GM12874 (cell line): ENCODE results near the gene ATP2B1.

ENCODE experiments used
- TF ChIP-seq, protein P1 (sequence below): IDR thresholded peaks from 2 replicates; pipeline ENCODE4 v1.5.1; 2011; ENCODE audit warnings: low read depth, mild to moderate bottlenecking, control low read depth, low read length, moderate library complexity; ENCODE audit not compliant: insufficient read depth

The ATP2B1 gene

DNA sequence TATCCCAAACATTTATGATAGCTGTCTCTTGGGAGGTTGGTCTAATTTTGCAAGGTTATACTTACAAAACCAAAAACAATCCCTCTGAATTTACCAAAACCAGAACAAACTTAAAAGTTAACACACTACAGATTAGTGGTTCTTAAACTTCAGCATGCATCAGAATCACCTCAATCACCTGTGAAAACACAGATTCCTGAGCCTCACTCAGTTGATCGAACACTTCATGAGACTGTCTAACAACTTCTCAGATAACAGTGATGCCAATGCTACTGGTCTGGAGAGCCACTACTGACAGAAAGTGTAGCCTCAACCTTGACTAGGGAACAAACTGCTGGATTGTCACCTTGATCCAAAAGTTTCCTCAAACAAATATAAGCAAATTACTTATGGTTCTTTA is 44.2 kb downstream of the ATP2B1 start:
- TF ChIP-seq, protein P1, sequence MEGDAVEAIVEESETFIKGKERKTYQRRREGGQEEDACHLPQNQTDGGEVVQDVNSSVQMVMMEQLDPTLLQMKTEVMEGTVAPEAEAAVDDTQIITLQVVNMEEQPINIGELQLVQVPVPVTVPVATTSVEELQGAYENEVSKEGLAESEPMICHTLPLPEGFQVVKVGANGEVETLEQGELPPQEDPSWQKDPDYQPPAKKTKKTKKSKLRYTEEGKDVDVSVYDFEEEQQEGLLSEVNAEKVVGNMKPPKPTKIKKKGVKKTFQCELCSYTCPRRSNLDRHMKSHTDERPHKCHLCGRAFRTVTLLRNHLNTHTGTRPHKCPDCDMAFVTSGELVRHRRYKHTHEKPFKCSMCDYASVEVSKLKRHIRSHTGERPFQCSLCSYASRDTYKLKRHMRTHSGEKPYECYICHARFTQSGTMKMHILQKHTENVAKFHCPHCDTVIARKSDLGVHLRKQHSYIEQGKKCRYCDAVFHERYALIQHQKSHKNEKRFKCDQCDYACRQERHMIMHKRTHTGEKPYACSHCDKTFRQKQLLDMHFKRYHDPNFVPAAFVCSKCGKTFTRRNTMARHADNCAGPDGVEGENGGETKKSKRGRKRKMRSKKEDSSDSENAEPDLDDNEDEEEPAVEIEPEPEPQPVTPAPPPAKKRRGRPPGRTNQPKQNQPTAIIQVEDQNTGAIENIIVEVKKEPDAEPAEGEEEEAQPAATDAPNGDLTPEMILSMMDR = no peak

DNA sequence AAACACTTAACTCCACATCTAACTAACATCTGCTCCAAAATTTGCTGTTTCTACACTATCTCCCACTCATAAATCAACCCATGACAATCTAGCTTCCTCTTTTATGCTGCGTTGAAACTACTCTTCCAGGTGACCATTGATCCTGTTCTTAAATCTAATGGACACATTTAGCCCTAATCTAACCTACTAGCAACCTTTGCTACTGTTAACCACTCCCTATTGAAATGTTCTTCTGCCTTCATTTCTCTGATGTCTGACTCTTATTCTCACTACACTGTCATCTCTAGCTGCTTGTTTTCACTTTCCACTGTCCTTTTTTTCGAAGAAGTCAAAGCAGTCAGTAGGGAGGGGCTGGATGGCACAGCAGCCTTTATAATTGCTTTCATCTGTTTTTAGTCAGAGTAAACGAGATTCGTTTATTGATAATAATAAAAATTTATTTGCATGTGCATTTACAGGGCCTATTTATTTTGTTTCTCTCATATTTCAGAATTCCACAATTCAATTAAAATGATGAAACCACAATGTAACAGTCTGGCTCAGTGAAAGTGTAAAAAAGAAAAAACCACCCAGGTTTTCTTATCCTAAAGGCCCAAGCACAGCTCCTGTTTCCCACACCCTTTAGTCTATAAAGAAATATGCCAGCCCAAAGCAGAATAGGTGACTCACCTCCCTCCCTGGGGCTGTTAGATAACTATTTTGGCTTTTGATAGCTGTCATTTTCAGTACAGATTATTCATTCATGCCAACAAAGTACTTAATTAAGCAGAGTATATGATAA is 44.9 kb downstream of the ATP2B1 start:
- TF ChIP-seq, protein P1 = no peak

DNA sequence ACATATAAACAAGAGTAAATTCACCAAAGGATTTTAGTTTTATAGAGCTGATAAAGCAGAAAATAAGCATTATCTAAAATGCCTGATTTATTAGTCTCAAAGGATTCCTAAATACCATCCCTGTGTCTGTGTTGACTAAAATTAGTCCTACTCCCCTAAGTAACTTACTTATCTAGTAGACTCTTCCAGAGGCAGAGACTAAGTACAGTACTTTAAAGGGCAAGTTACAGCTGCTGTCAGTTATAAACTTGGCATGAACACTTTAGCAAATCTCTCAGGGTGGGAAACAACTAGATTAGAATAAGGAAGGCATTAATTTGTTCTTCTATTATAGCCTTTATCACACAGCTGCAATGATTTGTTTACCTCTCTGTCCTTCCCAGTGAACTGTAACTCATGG is 46.0 kb downstream of the ATP2B1 start:
- TF ChIP-seq, protein P1 = no peak

DNA sequence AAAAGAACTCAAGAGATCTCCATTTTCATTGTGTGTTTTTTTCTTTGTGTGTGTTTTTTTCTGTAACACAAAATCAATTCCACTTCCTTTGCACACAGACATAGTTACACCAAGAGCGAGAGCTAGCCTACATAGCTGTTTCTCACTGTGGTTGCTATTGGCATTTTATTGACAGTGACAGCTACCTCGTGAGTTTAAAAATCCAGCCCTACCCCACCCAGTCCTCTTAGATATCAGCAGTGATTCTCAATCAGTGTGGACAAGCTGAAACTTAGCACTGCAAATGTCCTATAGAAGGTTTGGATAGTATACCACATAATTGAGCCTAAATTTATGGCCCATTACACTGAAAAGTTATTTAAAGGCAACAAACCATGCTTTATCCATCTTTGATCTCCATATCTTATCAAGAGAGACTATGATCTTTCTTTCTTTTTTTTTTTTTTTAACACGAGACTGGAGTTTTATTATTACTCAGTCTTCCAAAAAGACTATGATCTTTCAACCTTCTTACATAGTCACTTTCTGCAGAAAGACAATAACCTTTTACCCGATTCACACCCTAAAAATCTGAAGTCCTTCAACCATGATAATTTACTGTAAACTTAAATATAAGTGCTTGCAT is 46.8 kb downstream of the ATP2B1 start:
- TF ChIP-seq, protein P1 = no peak

DNA sequence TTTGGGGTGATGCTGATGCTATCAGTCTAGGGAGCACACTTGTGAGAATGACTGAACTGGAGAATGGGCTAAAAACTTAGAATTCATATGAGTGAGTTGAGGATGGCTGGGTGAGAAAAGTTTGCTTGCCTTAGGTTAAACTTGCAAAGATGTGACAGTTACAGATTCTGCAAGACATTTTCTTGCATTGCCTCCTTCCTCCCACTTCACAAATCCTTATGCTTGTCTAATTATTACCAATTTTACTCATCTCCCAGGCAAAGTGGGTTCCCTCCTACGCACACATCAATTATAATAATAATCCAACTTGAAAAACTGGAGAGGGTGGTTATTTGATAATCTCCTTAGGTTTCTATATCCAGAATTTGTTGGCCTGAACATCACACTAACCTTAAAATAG is 50.9 kb downstream of the ATP2B1 start:
- TF ChIP-seq, protein P1 = no peak

DNA sequence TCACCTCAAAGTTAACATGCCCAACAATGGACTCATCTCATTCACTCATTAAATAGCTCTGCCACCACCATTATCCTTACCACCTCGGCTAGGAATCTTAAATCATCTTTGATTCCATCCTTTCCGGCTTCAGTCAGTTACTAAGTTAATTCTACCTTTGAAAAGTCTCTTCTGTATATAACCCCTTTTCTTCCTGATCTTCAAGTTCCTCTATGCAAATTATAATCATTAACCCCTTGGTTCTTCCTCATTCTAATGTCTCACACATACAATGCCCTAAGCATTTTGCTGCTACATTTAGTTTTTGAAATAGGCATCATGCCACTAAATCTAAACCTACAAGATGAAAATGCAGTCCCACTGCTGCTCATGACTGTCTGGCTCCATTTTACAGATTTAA is 51.6 kb downstream of the ATP2B1 start:
- TF ChIP-seq, protein P1 = no peak

DNA sequence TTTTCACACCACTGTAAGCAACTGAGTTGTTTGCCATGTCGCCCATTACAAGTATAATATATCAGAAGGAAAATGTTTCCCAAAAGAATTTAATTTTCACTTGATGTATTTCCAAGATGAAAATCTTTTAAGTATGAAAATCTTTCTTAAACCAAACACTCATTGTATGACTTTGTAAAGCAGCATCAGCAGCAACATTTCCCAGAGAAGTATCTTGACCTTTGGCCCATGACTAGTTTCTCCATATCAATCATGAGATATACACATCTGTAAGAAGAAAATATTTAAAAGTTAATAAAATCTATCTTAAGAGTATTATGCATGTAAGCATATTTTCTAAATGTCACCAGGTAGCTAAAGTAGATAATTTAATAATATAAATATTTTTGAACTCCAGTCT is 52.8 kb downstream of the ATP2B1 start:
- TF ChIP-seq, protein P1 = no peak
